GM12891 (cell line): Measurements from ENCODE around the gene USP34.
A peak's percentile ranks its signal among the peaks of the same experiment; 100 is the strongest.

Source experiments
- DNase-seq: peaks from one replicate; pipeline ENCODE4 v3.0.0; 2011; ENCODE audit warnings: low spot score; ENCODE audit not compliant: insufficient read length
- FAIRE-seq: peaks from 2 replicates; lab custom pipeline; 2011; peaks lifted over from hg19 to GRCh38; lab: Jason Lieb, UNC
- PAX5 ChIP-seq: IDR thresholded peaks from 2 replicates; pipeline ENCODE4 v1.6.1; 2011; ENCODE audit warnings: low read length, moderate library complexity, mild to moderate bottlenecking; ENCODE audit not compliant: insufficient read depth, severe bottlenecking
- POLR2A ChIP-seq: IDR thresholded peaks from 2 replicates; pipeline ENCODE4 v1.6.1; 2011; ENCODE audit warnings: low read depth, low read length, control low read depth
- POLR2AphosphoS5 ChIP-seq: IDR thresholded peaks from 2 replicates; pipeline ENCODE4 v1.6.1; 2011; ENCODE audit warnings: low read depth, low read length, control low read depth
- POU2F2 ChIP-seq: IDR thresholded peaks from 2 replicates; pipeline ENCODE4 v1.6.1; 2011; ENCODE audit warnings: low read depth, mild to moderate bottlenecking, control low read depth, low read length, moderate library complexity
- SPI1 ChIP-seq: IDR thresholded peaks from 2 replicates; pipeline ENCODE4 v1.6.1; 2011; ENCODE audit warnings: low read depth, low read length, control low read depth
- TAF1 ChIP-seq: IDR thresholded peaks from 2 replicates; pipeline ENCODE4 v1.6.1; 2011; ENCODE audit warnings: low read depth, low read length, control low read depth

The USP34 gene

DNA sequence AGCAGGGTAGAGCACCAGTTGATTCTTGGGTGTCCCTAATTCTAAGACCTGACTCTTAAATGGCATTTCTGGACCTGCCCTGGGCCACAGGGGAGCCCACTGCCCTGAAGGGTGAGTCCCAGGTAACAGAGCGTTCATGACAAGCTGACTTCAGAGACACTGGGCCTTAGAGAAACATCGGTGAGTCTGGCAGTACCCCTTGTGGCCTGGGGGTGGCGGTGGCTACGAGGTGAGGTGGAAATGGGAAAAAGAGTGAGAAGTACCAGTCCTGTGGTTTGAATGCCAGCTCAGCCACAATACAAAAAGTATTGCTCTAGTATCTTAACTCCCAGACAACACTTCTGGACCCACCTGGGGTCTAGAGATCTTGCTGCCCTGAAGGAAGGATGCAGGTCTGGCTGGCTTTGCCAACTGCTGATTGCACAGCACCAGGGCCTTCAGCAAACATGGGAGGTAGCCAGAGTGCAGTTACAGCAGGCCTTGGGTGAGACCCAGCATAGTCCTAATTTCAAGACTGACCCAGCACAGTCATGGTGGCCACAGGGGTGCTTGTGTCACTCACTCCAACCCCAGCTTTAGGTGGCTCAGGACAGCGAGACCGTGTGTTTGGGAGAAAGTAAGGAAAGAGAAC, 44.5 kb downstream of the USP34 start:
- FAIRE-seq, result peak; percentile 77
- no peak for TF ChIP-seq SPI1
- TF ChIP-seq TAF1, result no peak
- no peak for TF ChIP-seq POU2F2
- TF ChIP-seq POLR2AphosphoS5, result no peak
- no peak for TF ChIP-seq POLR2A
- DNase-seq, result no peak

GRCh38 chr2:61425605-61426155, 45.2 kb downstream of the USP34 start:
- FAIRE-seq, result peak; percentile 23
- TF ChIP-seq TAF1 (no peak), POLR2A (no peak), POU2F2 (no peak), POLR2AphosphoS5 (no peak), PAX5 (no peak), SPI1 (no peak)

GRCh38 chr2:61423714-61424113, 47.2 kb downstream of the USP34 start:
- DNase-seq, result no peak
- no peak for FAIRE-seq
- TF ChIP-seq POLR2AphosphoS5 (no peak), TAF1 (no peak), PAX5 (no peak), POLR2A (no peak), POU2F2 (no peak), SPI1 (no peak)

More at GRCh38 chr2:61425605-61426155, 45.2 kb downstream of the USP34 start:
- no peak for DNase-seq

DNA sequence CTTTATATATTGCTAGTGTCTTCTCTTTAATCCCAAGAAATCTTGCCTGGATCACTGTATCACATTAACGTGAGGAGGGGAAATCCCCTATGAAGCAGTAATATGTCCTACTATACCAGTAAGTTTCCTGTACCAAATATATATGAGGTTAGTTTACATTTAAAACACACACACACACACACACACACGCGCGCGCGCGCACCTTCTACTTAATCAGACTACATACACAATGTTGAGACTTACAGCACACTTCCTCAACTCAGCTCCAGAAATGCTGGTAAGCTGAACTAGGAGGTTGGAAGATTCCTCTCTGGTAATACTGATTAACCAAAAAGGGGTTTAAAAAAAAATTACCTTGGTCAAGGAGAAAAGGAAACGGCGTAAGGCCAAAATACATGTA, 49.3 kb downstream of the USP34 start:
- no peak for DNase-seq
- no peak for FAIRE-seq
- no peak for TF ChIP-seq POLR2AphosphoS5
- no peak for TF ChIP-seq PAX5
- TF ChIP-seq TAF1, result no peak
- TF ChIP-seq POLR2A, result no peak
- TF ChIP-seq SPI1, result no peak
- TF ChIP-seq POU2F2, result no peak

DNA sequence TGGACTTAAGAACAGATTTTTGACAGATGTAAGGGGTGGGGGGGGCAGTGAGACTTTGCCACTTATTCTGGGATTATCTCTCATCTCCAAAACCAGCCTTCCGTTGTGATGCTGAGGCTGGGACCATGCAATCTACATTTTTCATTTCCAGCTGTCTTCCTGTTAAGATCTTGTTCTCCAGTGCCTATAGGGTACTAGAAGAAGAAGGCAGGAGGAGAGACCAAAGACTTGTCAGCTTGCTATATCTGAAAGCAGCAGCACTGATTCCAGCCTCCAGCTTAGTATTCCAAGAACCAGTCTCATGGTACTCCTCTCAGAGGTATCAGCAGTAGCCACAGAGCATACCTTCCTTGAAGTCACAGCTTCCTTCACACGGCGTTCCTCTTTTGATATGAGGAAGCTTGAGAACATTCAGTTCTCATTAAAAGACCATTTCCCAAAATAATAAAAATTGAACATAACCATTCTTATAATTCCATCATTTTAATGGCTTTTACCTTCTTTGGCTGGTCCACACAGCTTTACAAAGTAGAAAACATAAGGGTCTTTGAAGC, 49.8 kb downstream of the USP34 start:
- FAIRE-seq (no peak), DNase-seq (no peak)
- peak; percentile 47 for TF ChIP-seq SPI1
- TF ChIP-seq PAX5, result no peak
- no peak for TF ChIP-seq TAF1
- TF ChIP-seq POLR2A, result no peak

DNA sequence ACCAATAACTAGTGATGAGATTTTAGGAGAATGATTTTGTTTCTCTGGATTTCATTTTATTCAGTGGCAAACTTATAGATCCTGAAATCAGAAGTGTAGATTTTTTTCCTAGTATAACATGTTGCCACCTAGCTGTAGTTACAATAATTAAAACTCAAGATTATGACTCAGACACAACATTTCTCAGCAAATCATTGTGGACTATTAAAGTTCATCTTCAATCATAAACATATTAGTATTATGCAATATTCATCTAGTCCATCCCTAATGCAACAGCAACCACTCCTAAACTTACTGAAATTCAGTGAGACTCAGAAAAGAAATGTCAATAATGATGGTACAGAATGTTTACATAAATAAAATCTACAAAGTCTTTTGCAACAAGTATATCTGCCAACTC, 51.3 kb downstream of the USP34 start:
- TF ChIP-seq TAF1 (no peak), POLR2A (no peak), POLR2AphosphoS5 (no peak), PAX5 (no peak), SPI1 (no peak), POU2F2 (no peak)
- FAIRE-seq, result no peak
- no peak for DNase-seq

GRCh38 chr2:61419129-61419528, 51.8 kb downstream of the USP34 start:
- no peak for FAIRE-seq

DNA sequence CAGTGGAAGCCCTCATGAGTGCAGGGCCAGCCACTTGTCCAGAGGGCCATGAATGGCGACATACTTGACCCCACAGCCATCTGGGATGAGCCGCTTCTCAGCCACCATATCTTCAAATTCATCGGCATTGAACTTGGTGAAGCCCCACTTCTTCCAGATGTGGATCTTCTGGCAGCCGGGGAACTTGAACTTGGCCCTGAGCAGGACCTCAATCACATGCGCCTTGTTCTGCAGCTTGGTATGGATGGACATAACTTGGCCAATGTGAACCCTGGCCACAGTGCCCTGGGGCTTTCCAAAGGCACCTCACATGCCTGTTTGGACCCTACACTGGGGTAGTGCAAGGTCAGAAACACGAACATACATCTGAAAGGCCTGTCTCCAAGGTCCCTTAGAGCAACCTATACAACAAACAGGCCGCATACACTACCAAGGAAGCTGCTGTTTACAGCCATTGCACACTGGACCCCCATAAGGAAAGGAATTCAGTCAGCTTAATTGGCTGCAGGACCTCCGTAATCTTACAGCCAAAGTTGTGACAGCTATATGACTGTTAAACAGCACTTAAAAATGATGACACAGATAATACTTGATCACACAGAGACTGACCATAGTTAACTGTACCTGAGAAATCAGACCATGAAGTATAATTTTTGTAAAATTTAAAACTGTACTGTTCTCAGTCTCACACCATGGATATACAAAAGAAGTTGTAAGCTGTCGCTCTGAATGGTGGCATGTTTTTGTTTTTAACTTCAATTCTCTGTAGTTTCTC, 53.8 kb downstream of the USP34 start:
- FAIRE-seq (peak; percentile 9), DNase-seq (no peak)
- TF ChIP-seq POU2F2 (no peak), PAX5 (no peak), POLR2AphosphoS5 (no peak), SPI1 (no peak), TAF1 (no peak), POLR2A (no peak)

More at GRCh38 chr2:61419129-61419528, 51.8 kb downstream of the USP34 start:
- TF ChIP-seq TAF1, result no peak
- no peak for TF ChIP-seq PAX5
- TF ChIP-seq POLR2A, result no peak
- TF ChIP-seq SPI1, result no peak
- no peak for TF ChIP-seq POLR2AphosphoS5
- TF ChIP-seq POU2F2, result no peak
- no peak for DNase-seq

GRCh38 chr2:61415265-61415664, 55.6 kb downstream of the USP34 start:
- FAIRE-seq (no peak), DNase-seq (no peak)
- TF ChIP-seq POU2F2, result no peak
- no peak for TF ChIP-seq TAF1
- TF ChIP-seq SPI1, result no peak
- TF ChIP-seq PAX5, result no peak
- TF ChIP-seq POLR2A, result no peak
- TF ChIP-seq POLR2AphosphoS5, result no peak

- TF ChIP-seq PAX5, result no peak
- TF ChIP-seq POU2F2, result no peak
- TF ChIP-seq POLR2AphosphoS5, result no peak
- TF ChIP-seq TAF1, result no peak
- TF ChIP-seq POLR2A, result no peak
- no peak for TF ChIP-seq SPI1
- no peak for FAIRE-seq
Measured at GRCh38 chr2:61414674-61415073, 56.2 kb downstream of the USP34 start.

More at GRCh38 chr2:61414674-61415073, 56.2 kb downstream of the USP34 start:
- no peak for DNase-seq
